A673 (cell line): ENCODE results near the gene EIF2B5.

Experiments
- EZH2 ChIP-seq: fragments of 200-600 bp; sonication (generic); IDR thresholded peaks from 2 replicates; pipeline ENCODE4 v1.6.1; 2017; ENCODE audit warnings: borderline replicate concordance, low read depth, mild to moderate bottlenecking, mixed read lengths, antibody characterized with exemption, low read length; ENCODE audit not compliant: poor library complexity, severe bottlenecking
- TF ChIP-seq, protein P1 (sequence below): fragments of 300-800, 200-600 bp; sonication (generic); conservative IDR thresholded peaks from 2 replicates; pipeline ENCODE4 v1.5.1; 2017; ENCODE audit warnings: low read depth, mild to moderate bottlenecking, antibody characterized with exemption, low read length, moderate library complexity, mixed read lengths

DNA sequence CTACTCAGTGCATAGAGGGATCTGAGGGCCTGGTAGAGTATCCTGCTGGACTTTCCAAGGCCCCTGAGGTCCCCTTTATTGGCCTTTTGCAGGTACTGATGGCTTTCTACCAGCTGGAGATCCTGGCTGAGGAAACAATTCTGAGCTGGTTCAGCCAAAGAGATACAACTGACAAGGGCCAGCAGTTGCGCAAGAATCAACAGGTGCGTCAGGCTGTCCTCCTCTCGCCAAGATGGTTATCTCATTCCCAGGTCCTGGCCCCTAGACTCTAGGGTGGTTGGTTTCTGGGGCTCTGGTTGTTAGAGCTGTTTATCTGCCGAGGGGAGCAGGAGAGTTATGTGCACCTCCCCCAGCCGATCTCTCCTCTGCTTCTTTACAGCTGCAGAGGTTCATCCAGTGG lies 9.3 kb downstream of the EIF2B5 start:
- TF ChIP-seq, protein P1, sequence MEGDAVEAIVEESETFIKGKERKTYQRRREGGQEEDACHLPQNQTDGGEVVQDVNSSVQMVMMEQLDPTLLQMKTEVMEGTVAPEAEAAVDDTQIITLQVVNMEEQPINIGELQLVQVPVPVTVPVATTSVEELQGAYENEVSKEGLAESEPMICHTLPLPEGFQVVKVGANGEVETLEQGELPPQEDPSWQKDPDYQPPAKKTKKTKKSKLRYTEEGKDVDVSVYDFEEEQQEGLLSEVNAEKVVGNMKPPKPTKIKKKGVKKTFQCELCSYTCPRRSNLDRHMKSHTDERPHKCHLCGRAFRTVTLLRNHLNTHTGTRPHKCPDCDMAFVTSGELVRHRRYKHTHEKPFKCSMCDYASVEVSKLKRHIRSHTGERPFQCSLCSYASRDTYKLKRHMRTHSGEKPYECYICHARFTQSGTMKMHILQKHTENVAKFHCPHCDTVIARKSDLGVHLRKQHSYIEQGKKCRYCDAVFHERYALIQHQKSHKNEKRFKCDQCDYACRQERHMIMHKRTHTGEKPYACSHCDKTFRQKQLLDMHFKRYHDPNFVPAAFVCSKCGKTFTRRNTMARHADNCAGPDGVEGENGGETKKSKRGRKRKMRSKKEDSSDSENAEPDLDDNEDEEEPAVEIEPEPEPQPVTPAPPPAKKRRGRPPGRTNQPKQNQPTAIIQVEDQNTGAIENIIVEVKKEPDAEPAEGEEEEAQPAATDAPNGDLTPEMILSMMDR, result no peak
- no peak for TF ChIP-seq EZH2
